ENCODE measurements around the gene ZSWIM5.
"Not testable (repeated sequence)": the region's sequence is repeated elsewhere in the genome, so short reads cannot be mapped to it uniquely, and the experiment has no call there.

ZSWIM5 gene

GRCh38 chr1:45200906-45201500 is 5.4 kb downstream of the ZSWIM5 start:
- DNase-seq: no peak

GRCh38 chr1:45200435-45200834 is 6.0 kb downstream of the ZSWIM5 start:
- DNase-seq: no peak

GRCh38 chr1:45198185-45198584 is 8.2 kb downstream of the ZSWIM5 start:
- DNase-seq: no peak

- no peak for DNase-seq
Measured at GRCh38 chr1:45196863-45197262, 9.5 kb downstream of the ZSWIM5 start.

GRCh38 chr1:45191418-45191783 is 15.0 kb downstream of the ZSWIM5 start:
- DNase-seq: no peak

GRCh38 chr1:45187725-45188124 is 18.7 kb downstream of the ZSWIM5 start:
- no peak for DNase-seq

GRCh38 chr1:45179918-45180519 is 26.4 kb downstream of the ZSWIM5 start:
- not testable (repeated sequence) for DNase-seq

- no peak for DNase-seq
Measured at GRCh38 chr1:45177452-45177851, 29.0 kb downstream of the ZSWIM5 start.

GRCh38 chr1:45172764-45173163 is 33.6 kb downstream of the ZSWIM5 start:
- no peak for DNase-seq

- no peak for DNase-seq
Measured at GRCh38 chr1:45172005-45172404, 34.4 kb downstream of the ZSWIM5 start.

- no peak for DNase-seq
Measured at GRCh38 chr1:45171575-45171974, 34.8 kb downstream of the ZSWIM5 start.

- no peak for DNase-seq
Measured at GRCh38 chr1:45170151-45170742, 36.2 kb downstream of the ZSWIM5 start.

- DNase-seq: not testable (repeated sequence)
Measured at GRCh38 chr1:45167947-45168346, 38.5 kb downstream of the ZSWIM5 start.

- DNase-seq: not testable (repeated sequence)
Measured at GRCh38 chr1:45164307-45164706, 42.1 kb downstream of the ZSWIM5 start.

GRCh38 chr1:45163111-45163510 is 43.3 kb downstream of the ZSWIM5 start:
- not testable (repeated sequence) for DNase-seq

GRCh38 chr1:45162041-45163035 is 44.1 kb downstream of the ZSWIM5 start:
- DNase-seq: not testable (repeated sequence)

- no peak for DNase-seq
Measured at GRCh38 chr1:45155957-45156356, 50.4 kb downstream of the ZSWIM5 start.

GRCh38 chr1:45155423-45155822 is 51.0 kb downstream of the ZSWIM5 start:
- DNase-seq: no peak

GRCh38 chr1:45152126-45152525 is 54.3 kb downstream of the ZSWIM5 start:
- DNase-seq: no peak

- DNase-seq: no peak
Measured at GRCh38 chr1:45148209-45148825, 58.1 kb downstream of the ZSWIM5 start.

- no peak for DNase-seq
Measured at GRCh38 chr1:45146833-45147232, 59.6 kb downstream of the ZSWIM5 start.

- DNase-seq: no peak
Measured at GRCh38 chr1:45141247-45142003, 65.0 kb downstream of the ZSWIM5 start.

Data from fibroblast of upper back skin (primary cell).